Stimulated activated naive CD4-positive, alpha-beta T cell treated with Interleukin-2 at 50 U/mL for 16 hours (primary cell): ENCODE measurements around the gene KIF3C.
A peak's percentile ranks its signal among the peaks of the same experiment; 100 is the strongest.
"Not testable (repeated sequence)": the region's sequence is repeated elsewhere in the genome, so short reads cannot be mapped to it uniquely, and the experiment has no call there.

Experiments used
- DNase-seq: peaks from one replicate; lab custom pipeline; 2025; lab: John Stamatoyannopoulos, UW

The KIF3C gene

DNA sequence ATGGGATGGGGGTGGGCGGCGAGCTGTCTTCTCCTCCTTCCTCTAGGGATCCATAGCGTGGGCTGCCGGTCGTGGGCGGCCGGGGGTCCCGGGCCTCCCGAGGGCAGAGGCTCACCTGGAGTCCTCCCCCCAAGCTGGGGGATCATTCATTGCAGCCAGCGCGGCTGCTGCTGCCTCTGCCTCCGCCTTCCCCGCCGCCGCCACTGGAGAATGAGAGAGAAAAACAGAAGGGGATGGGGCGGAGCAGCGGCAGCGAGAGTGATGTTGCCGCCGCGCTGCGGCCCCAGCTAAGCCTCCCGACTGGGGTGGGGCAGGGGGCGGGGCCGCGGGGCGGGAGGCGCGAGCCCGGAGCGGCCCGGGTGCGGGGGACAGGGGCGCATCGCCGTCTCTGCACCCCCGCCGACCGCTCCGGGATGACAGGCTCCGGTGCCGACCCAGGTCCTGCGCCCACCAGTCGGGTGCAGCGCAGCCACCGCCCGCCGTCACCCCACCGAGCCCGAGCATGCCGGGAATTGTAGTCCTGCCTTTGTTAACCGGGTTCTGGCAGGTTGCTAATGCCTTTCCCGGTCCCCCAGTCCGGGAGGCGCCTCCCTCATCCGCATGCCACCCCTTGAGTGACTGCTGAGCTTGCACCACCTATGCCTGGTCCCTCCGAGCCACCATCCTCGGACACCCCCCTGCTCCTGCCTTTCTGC is at the start of gene KIF3C:
Gene KIF3C (minus strand): TSS at position 225 of the 695 bp plus-strand sequence. CDS start 580 bp downstream, outside the sequence.
- peak; percentile 67 for DNase-seq

DNA sequence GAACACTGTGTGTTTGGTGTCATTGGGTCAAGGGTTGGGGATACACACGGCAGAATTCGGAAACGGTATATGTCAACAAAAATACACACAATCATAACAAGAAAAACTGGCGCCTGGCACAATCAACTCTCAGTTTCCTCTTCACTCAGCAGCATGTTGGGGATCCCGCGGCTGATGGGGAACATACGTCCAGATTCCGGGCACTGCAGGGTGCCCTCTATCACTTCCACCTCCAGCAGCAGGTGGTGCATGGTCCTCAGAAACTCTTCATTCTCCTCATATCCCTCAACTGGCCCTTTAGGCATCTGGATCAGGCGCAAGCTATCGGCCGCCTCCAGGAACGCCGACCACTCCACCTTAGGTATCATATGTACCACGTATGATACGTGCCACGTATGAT is 45.8 kb upstream of the KIF3C start:
- DNase-seq = not testable (repeated sequence)

DNA sequence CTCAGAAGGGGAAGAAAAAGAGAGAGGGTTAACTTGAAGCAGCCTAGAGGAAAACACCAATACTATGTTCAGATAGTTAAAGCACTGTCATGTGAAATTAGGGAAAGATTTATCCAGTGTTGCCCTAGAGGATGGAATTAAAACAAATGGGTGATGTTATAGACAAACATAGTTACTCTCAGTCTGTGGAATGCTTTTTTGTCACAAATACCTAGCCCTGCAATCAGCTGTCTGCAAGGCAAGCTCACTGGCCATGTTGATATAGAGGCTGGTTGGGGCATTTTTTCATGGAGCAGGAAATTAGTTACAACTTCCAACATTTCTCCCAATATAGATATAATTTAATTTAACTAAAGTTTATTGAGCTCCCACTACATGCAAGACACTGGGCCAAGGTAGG is 43.2 kb upstream of the KIF3C start:
- DNase-seq = no peak

DNA sequence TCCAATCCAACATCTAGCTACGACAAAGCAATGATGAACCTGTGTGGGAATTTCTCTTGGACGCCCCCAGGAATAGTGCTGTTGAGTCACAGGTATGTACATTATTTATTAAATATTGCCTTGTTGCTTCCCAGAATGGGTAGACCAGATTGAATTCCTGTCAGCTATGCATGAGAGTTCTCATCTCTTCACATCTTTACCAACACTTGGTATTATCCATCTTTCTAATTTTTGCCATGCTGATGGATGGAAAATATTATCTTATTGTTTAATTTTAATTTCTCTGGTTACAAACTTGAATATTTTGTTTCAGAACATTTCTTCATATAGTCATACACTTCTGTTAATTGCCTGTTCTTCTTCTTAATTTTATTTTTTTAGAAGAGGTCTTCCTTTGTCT is 42.0 kb upstream of the KIF3C start:
- DNase-seq = no peak

DNA sequence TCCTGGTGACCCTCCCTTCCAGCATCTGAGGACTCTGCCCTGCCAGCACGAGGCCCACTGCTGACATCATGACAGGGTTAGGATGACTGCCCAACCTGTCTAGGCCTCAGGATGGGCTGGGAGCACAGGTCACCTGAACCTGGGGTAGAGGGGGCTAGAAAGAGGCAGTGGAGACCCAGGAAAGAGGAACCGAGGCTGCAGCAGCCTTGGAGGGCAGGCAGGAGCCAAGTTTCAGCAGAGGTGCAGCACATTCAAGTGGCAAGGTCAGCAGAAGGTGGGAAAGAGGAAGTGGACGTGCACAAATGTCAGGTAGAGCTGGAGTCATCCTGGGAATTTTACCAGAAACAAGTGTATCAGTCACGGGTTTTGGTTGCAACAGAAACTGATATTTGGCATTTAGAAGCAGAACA is 37.9 kb upstream of the KIF3C start:
- DNase-seq = no peak

DNA sequence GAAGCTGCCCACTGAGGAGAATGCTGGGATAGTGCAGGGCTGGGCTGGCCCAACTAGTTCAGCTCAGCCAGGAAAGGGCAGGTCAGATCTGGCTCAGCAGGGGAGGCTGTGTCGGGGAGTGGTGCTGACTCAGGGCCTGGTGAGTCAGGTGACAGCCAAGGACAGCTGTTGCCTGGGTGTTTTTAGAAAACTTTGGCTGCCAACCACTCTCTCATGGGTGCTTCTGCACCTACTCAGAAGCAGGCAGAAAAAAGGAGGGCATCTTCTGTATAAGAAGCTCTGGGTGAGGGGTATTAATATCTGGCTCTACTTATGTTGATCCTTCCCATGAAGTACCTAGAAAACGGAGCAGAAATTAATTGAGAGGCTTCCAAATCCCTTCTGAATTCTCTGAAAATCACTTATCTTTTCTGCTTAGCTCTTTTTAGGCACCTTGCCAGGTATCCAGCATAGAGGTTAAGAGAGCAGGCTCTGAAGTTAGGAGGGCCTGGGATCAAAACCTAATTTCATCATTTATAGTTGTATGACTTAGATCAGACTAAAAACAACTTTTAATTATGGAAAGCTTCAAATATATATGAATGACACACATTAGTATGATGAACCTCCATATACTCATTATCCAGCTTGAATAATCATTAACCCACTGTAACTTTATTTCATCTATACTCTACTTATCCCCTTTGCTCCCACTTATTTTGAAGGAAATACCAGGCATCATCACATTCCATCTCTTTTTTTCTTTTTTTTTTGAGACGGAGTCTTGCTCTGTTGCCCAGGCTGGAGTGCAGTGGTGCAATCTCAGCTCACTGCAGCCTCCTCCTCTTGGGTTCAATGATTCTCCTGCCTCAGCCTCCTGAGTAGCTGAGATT is 36.1 kb upstream of the KIF3C start:
- DNase-seq = no peak

DNA sequence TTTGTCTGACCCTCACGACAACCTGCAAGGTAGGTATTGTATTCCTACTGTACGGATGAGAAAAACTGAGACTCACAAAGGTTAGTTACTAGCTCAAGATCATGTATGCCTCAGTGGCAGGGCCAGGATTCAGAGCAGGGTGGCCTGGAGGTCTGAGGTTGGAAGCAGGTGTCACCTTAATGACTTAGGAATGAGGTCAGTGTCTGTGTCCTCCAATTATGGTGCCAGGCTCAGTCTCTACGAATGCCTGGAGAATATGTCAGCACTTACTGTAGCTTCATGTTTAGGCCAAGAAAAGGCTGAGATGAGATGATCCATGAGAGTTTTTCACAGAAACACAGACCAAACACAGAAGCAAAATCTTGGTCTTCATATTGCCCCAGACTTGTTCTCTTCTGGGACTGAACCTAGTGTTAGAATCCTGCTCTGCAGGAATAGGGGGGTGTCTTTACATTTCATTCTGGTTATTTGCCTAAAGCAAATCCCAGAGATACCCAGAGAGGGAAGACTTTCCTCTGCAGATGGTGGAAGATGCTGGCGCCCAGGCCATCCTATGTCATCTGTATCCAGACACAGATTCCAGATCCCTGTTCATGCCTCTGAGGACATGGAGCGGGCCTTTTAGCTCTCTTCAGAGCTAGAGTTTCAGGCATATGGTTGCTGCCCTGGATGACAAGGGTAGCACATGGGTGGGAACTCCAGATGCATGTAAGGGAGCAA is 35.3 kb upstream of the KIF3C start:
- no peak for DNase-seq

DNA sequence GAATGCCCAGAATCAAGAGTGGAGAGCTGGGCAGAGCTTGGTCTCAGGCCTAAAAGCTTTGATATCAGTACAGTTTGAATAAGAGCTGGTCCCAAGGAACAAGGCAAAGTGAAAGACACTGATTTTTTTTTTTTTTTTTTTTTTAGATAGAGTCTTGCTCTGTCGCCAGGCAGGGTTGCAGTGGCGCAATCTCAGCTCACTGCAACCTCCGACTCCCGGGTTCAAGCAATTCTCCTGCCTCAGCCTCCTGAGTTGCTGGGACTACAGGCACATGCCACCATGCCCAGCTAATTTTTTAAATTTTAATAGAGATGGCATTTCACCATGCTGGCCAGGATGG is 34.4 kb upstream of the KIF3C start:
- DNase-seq = not testable (repeated sequence)

DNA sequence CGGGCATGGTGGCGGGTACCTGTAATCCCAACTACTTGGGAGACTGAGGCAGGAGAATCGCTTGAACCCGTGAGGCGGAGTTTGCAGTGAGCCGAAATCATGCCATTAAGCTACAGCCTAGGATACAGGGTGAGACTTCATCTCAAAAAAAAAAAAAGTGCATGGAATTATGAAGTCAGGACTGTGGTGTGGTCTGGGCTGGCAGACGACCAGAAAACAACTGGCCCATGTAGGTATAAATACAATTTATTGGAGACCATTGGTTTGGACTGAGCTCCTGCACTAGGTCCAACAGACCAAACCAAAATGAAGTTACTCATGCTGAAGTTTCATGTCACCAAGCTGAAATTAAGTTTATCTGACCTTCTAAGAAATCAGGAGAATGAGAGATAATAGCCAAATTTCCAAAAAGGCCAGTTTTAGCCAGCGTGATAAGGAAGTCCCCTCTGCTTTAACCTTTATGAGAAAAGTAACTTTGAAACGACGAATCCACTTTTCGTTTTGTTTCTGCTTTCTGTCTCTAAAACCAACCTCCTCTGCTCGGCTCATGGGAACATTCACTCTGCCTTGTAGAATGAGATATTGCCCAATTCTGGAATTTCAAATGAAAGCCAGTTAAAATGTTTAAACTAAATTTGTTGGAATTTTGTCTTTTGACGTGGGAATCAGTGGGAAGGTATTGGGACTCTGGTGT is 33.9 kb upstream of the KIF3C start:
- DNase-seq = no peak

DNA sequence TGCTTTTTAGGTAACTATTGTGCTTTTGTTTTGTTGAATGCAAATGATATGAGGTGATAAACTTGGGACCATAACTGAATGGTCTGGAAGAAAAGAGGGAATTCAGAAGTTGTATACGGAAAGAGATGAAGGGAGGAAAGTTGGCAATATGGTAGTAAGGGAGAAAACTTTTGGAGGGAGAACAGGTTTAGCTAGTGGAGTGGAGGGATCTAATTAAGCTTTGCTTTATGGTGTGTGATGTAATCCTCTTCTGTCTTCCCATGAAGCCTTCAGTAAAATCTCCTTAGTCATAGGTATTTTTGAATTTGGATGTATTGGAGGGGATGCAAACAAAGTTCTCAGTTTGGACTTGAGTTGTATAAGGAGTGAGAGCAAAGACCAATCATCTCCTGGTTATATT is 31.4 kb upstream of the KIF3C start:
- DNase-seq = no peak

DNA sequence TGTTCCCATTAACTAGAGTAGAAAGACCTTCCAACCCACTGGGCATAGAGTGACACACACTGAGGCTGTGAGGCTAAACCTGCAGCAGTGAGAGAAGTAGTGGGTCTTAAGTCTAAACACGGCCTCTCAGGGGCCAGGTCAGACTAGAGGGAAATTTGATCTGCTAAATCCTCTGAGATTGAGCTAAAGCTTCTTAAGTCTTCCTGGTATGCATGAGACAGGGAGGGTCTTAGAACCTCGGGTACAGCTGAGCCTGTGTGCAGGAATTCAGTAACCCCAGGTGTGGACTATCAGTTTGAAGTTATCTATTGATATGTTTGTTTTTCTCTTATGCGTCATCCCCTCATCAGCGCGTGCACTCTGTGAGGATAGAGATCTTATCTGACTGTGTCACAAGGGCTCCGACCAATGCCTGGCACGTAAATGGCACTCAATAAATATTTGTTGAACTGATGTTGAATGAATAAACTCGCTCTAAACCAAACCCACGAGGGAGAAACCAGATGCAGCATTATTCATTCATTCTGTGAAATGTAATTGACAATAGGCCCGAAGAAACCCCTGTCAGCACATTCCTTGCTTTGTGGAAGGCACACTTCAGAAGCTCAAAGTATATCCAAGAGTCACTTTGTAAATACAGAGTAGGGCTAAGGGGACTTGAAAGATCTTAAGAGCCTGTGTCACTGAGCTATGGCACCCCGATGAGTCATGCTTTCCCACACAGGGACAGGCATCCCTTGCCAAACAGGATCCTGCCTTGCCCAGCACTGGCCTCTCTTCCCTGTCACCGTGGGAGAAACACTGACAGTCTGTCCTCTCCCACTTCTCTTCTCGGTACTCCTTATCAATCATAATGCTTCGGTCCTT is 29.9 kb upstream of the KIF3C start:
- no peak for DNase-seq

DNA sequence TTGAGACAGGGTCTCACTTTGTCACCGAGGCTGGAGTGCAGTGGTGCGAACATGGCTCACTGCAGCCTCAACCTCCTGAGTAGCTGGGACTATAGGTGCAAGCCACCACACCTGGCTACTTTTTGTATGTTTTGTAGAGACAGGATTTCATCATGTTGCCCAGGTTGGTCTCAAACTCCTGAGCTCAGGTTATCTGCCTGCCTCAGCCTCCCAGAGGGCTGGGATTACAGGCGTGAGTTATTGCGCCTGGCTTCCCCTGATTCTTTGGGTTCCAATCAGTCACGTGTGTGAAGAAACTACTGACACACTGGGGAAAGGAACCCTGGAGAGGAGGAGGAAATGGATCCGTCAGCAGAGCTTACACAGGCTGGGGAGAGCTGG is 29.3 kb upstream of the KIF3C start:
- no peak for DNase-seq

DNA sequence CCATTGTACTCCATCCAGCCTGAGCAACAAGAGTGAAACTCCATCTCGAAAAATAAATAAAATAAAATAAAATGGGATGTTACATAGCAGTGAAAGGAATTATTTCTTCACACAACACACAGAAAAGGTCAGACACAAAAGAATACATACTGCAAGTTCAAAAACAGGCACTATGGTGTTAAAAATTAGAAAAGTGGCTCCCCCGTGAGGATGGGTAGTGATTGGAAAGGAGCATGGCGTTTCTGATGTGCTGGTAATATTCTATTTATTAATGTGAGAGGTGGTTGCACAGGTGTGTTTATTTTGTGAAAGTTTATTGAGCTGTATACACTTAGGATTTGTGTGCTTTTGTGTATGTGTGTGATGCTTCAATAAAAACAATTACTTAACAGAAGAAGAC is 28.6 kb upstream of the KIF3C start:
- no peak for DNase-seq

DNA sequence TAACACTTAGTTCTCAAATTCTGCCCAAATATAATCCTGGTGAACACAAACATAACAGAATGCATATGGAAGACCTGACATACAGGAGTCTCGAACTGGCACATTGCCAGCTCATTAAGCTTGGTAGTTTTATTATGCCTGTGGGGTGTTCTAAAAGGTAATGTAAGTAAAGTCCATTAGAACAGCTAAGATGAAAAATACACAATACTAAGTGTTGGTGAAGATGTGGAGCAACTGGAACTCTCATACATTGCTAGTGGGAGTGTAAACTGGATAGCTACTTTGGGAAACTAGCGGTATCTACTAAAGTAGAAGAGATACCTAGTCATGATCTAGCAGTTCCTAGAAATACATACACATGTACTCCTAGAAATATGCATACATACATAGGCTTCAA is 27.3 kb upstream of the KIF3C start:
- DNase-seq = no peak

DNA sequence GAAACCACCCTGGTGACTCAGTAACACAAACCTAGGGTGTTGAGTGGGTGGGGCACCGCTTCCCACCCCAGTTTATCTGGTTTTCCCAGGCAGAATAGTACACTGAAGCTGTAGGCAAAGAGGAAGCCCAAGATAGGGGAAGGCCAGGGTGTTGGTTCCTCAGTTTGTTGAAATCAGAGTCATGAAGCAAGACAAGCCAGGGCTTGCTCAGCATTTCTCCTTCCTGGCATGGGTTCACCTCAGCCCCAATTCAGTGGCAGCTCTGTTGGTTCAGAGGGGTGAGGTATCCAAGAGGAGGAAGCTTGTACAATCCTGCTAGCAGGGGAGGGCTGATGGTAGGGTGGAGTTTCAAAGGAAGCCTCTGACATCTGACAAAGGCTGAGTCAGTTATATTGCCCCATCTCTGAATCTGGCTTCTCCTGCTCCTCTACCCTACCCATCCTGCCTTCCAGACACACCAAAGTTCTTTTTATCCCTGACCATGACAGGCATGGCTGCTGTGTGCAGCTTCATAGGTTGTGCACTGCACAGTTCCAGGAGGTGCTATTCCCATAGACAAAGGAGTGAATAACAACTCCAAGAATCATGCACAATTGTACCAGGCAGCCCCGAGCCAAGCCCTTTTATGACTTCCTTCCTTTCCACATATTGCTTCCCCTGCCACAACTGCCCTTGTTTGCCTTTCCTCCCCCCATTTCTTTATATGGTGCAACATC is 26.7 kb upstream of the KIF3C start:
- DNase-seq = no peak

DNA sequence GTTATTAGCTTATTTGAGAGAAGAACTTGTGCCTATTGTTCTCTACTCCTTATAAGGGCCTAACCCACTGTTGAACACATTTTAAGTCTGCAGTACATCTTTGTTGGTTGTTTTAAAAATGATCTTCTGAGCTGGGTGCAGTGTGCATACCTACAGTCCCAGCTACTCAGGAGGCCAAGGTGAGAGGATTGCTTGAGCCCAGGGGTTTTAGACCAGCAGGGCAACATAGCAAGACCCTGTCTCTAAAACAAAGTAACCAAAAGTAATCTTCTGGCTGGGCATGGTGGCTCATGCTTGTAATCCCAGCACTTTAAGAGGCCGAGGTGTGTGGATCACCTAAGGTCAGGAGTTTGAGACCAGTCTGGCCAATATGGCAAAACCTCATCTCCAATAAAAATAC is 25.8 kb upstream of the KIF3C start:
- no peak for DNase-seq

DNA sequence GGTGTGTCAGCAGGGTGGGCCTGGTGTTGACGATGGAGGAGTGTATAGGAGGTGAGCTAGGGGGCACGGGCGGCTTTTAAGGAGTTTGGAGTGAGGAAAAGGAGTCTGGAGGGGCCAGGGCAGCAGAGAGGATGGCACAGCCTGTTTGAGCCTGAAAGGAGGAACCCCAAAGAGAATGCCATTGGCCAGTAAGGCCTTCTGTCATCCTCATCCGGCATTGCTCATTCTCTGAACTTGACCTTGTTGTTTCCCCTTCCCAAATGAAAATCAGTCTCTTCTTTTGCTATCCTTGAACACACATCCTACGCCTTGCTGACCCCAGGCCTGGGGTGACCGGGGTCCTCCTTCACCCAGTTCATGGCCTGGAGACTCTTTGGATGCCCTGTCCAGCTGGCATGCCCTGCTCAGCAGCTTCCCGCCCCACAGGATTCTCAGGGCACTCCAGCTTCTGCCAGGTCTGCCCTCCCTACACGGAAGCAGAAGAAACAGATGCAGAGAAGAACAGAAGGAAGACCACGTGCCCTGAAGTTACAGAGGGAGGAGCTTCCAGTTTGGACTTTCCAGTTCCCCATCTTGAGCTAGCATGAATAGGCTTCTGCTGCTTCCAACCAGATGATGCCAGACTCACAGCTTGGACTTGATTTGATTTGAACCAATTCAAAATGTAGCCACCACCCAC is 20.5 kb upstream of the KIF3C start:
- no peak for DNase-seq

DNA sequence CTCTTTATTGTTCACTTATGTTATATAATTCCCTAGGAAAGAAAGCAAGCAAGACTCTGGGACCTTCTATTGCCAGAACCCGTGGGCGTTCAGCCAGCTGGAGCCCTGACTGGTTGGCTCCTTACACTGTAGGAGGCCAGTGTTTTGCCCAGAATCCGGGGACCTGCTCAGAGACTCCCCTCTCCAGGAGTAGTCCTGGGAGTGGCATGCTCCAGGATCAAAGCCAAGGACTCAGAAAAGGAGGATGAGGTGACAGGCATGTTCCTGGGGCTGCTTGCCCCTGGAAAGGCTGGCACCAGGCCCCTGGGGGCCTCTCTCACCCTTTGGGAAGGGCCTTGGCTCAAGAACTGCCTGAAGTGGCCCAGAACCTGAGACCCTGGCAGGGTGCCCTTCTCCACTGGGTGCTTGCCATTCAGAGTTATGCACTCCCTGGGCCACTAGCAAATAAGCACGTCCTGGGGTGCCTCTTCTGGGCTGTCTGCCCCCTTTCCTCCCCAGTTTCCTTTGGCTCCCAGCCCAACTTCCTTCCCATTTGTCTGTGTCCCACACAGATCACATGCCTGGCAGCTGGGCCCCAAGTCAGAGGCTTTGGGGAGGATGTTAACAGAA is 19.6 kb upstream of the KIF3C start:
- DNase-seq = no peak

DNA sequence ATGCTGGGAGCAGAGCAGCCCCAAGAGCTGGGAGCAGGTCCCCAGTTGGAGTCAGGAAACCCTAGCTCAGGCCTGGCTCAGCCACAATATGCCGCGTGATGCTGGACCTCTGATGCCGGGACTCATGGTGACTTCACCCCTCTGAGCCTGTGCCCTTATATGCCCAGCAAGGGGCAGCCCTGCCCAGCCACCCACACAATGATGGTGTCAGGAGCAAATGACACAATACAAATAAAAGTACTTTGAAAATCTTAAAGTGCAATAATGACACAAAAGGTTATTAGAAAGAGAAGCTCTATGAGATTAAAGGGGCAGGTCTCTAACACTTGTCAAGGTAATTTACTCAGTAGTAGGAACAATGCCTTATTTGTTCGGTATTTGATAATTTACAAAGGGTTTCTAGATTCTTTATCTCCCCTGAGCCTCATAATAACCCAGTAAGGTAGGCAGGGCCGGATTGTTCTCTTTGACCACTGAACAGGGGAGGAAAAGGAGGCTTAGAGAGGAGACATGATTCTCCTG is 18.3 kb upstream of the KIF3C start:
- no peak for DNase-seq
